GM12878 (cell line): Measurements from ENCODE around the gene SESN1. TPM values are rescaled to one million over a fixed set of nuclear protein-coding genes. Genes with fewer than 3 reads are reported as not detected.

Source experiments
- ATAC-seq: fragments of 200-7000 bp; cut with Tn5 transposase; 3 replicates; pipeline ENCODE4 v1.9.1; 2020; ENCODE audit warnings: mild to moderate bottlenecking, moderate library complexity
- BruUV-seq: library from RNA; stranded (reverse); fragments of 400-500 nt; replicated peaks from 2 replicates; lab custom pipeline; 2021; lab: Mats Ljungman, UMichigan
- CTCF ChIA-PET: fragments of 300-600 bp; sonication (Branson Sonifier 250); formaldehyde crosslinking; extraction: SDS; loops from one replicate; lab custom pipeline; 2021; ENCODE audit warnings: inconsistent platforms; lab: Yijun Ruan, JAX
- POLR2A ChIA-PET: fragments of 350-600 bp; formaldehyde crosslinking; extraction: SDS; loops from one replicate; lab custom pipeline; 2021; ENCODE audit warnings: inconsistent platforms; lab: Charles Lee
- RAD21 ChIA-PET: fragments of 300-600 bp; sonication (Branson Sonifier 250); formaldehyde crosslinking; loops from one replicate; lab custom pipeline; 2023; ENCODE audit warnings: antibody characterized with exemption; ENCODE audit not compliant: unreplicated experiment; lab: Charles Lee
- SMC1A ChIA-PET: fragments of 300-600 bp; sonication (Branson Sonifier 250); formaldehyde crosslinking; loops from one replicate; lab custom pipeline; 2023; ENCODE audit not compliant: unreplicated experiment, uncharacterized antibody; lab: Charles Lee
- DNase-seq: peaks from one replicate; pipeline ENCODE4 v3.0.0-alpha.2; 2011; ENCODE audit warnings: low read depth, low spot score
- FAIRE-seq: peaks from 3 replicates; lab custom pipeline; 2011; peaks lifted over from hg19 to GRCh38; lab: Jason Lieb, UNC
- H2AFZ ChIP-seq: 2 replicates; pipeline ENCODE4 v1.6.0; 2011; ENCODE audit warnings: low read depth, low read length, control low read depth; ENCODE audit not compliant: control insufficient read depth
- H3K27ac ChIP-seq: 2 replicates; pipeline ENCODE4 v1.5.1; 2011; ENCODE audit warnings: control low read depth; ENCODE audit not compliant: control insufficient read depth, insufficient read depth
- H3K27me3 ChIP-seq, 2 experiments: replicated peaks in 1 of 2; 2 replicates each; pipeline versions ENCODE4 v1.6.0 to v1.6.1; 2011; ENCODE audit warnings: low read length in 1 of 2; ENCODE audit not compliant: control insufficient read depth in 2 of 2, insufficient read depth in 2 of 2
- H3K36me3 ChIP-seq, 2 experiments: 2 replicates each; pipeline ENCODE4 v1.5.1; 2011; ENCODE audit warnings: low read length in 1 of 2; ENCODE audit not compliant: control insufficient read depth in 2 of 2, insufficient read depth in 2 of 2
- H3K4me1 ChIP-seq: 2 replicates; pipeline ENCODE4 v1.6.1; 2011; ENCODE audit warnings: mild to moderate bottlenecking, low read length, moderate library complexity, mixed read lengths; ENCODE audit not compliant: control insufficient read depth, insufficient read depth
- H3K4me2 ChIP-seq: 2 replicates; pipeline ENCODE4 v1.6.0; 2011; ENCODE audit warnings: control low read depth; ENCODE audit not compliant: control insufficient read depth, insufficient read depth
- H3K4me3 ChIP-seq: fragments of 200-600 bp; sonication (generic); 2 replicates; pipeline ENCODE4 v1.5.1; 2016
- H3K79me2 ChIP-seq: 2 replicates; pipeline ENCODE4 v1.6.0; 2011; ENCODE audit warnings: low read length; ENCODE audit not compliant: control insufficient read depth, insufficient read depth
- H3K9ac ChIP-seq: 2 replicates; pipeline ENCODE4 v1.8.0; 2011; ENCODE audit warnings: low read length, control low read depth, mixed read lengths; ENCODE audit not compliant: control insufficient read depth, insufficient read depth
- H3K9me3 ChIP-seq: replicated peaks from 3 replicates; pipeline ENCODE4 v1.5.1; 2011; ENCODE audit warnings: mild to moderate bottlenecking, low read length; ENCODE audit not compliant: control insufficient read depth, insufficient read depth
- H4K20me1 ChIP-seq: 2 replicates; pipeline ENCODE4 v1.6.0; 2011; ENCODE audit not compliant: control insufficient read depth, insufficient read depth
- GATAD2B ChIP-seq: fragments of 450-650 bp; conservative IDR thresholded peaks from 2 replicates; pipeline ENCODE4 v1.6.1; 2017; ENCODE audit warnings: low read depth, mild to moderate bottlenecking, moderate library complexity
- IKZF1 ChIP-seq: fragments of 450-650 bp; conservative IDR thresholded peaks from 2 replicates; pipeline ENCODE4 v1.6.1; 2017; ENCODE audit warnings: antibody characterized with exemption, mild to moderate bottlenecking
- MYB ChIP-seq: fragments of 150-350 bp; IDR thresholded peaks from 2 replicates; pipeline ENCODE4 v1.6.1; 2014; ENCODE audit warnings: mild to moderate bottlenecking, low read depth, low read length, borderline replicate concordance
- TBL1XR1 ChIP-seq: IDR thresholded peaks from 2 replicates; pipeline ENCODE4 v1.6.1; 2012; ENCODE audit warnings: low read depth, low read length, improper control_type of control experiment
- ZNF24 ChIP-seq: fragments of 450-650 bp; IDR thresholded peaks from 2 replicates; pipeline ENCODE4 v1.6.1; 2017; ENCODE audit warnings: antibody characterized with exemption, mild to moderate bottlenecking
- whole genome bisulfite sequencing: methylation state at CpG from one replicate; pipeline ENCODE4 v1.1.6; 2016; ENCODE audit warnings: low lambda C conversion rate; ENCODE audit not compliant: insufficient replicate concordance, insufficient coverage; ENCODE audit errors: missing lambda C conversion rate; 5-methylcytosine and 5-hydroxymethylcytosine counted together
- in situ Hi-C: fragments of 300-500 bp; cut with MboI; formaldehyde crosslinking; loops from 9 replicates; pipeline ENCODE4 v1.14.3; 2018; ENCODE audit warnings: mixed read lengths
- intact Hi-C: fragments of 100-400 bp; cut with micrococcal nuclease; formaldehyde crosslinking; loops from one replicate; pipeline ENCODE4 v1.14.2; 2022; ENCODE audit not compliant: unreplicated experiment
- polyA plus RNA-seq, 11 experiments: library from polyadenylated mRNA; depleted of rRNA in 4 of 11; unstranded in 6 of 11; stranded (reverse) in 5 of 11; fragments of >200 nt; fragmentation: Nextera tagmentation in 4 of 11; fragmentation: Illumina TruSeq in 1 of 11; extraction: Ambion mirVana in 4 of 11; extraction: Trizol in 1 of 11; gene quantifications; 1 replicate in 1 of 11; 2 replicates in 10 of 11; pipeline versions ENCODE4 v1.2.1 to v1.2.3, GENCODE V29; 2011 to 2016; ENCODE audit warnings: inconsistent platforms in 2 of 11, missing spikeins in 2 of 11, low read depth in 1 of 11
- total RNA-seq, 4 experiments: library from RNA; depleted of rRNA in 3 of 4; stranded (reverse); fragments of >200 nt in 3 of 4; fragmentation: Illumina TruSeq in 1 of 4; extraction: Trizol in 1 of 4; gene quantifications; 2 replicates each; pipeline versions ENCODE4 v1.2.1 to v1.2.3, GENCODE V29; 2013 to 2021
- TF ChIP-seq, protein P1 (sequence below): IDR thresholded peaks from 2 replicates; pipeline ENCODE4 v1.6.1; 2011; ENCODE audit warnings: low read depth, low read length, improper control_type of control experiment, borderline replicate concordance

SESN1 gene
- total and polyA plus RNA-seq, 10 of the 15 experiments (the other 5 are each of a cell fraction or from before 2014, with no cell fraction given): 1.3 to 13.0 (median 3.3) TPM

DNA sequence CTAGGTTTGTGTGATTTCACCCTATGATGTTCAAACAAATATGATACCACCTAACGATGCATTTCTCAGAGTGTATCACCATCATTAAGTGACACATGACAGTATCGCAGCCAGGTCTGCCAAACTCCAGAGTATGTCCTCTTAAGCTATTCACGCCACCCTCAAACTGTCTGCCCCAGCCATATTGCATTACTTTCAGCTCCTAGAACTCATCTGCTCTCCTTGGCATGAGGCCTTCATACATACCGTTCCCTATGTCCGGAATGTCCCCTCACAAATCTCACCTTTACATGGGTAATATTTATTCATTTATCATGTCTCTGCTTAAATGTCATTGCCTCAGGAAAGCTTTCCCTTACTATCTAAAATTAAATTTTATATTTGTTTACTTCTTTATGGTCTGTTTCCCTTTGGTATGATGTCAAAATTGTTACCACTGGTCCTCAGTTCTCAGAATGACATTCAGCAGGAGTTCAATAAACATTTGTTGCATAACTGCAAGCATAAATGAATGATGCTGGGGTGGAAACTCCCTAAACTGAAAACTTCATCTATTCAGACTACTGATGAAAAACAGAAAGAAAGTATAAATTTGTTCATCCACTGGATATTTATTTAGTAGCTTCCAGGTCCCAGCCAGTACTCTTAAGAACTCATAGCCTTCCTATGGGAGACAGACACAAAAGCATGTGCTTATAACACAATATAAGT is 3.2 kb downstream of the SESN1 start:
- no TSS peak for BruUV-seq
- FAIRE-seq: no peak
- WGBS: 96% methylated on average over 5 of the region's 5 CpGs
- H3K4me2 ChIP-seq: 0 out of 2 replicates have a peak overlapping the region, but pooled peaks have one; percentile 11
- no peaks in the 10 kb centered on the region for H3K27me3 ChIP-seq
- POLR2A ChIA-PET: interaction anchor here (0.5 to 0.6 kb wide), 2 partner anchors 12 to 32 kb away, joined by 3 read pairs; no protein-coding TSS in a partner anchor
- in situ Hi-C loops: no loop called here
- no peak overlapping the region for H3K9ac ChIP-seq
- no peak overlapping the region for H3K27ac ChIP-seq
- no peak for TF ChIP-seq TBL1XR1
- TF ChIP-seq, protein P1, sequence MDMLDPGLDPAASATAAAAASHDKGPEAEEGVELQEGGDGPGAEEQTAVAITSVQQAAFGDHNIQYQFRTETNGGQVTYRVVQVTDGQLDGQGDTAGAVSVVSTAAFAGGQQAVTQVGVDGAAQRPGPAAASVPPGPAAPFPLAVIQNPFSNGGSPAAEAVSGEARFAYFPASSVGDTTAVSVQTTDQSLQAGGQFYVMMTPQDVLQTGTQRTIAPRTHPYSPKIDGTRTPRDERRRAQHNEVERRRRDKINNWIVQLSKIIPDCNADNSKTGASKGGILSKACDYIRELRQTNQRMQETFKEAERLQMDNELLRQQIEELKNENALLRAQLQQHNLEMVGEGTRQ: no peak
- TF ChIP-seq MYB: no peak
- peak; percentile 79; the same call in 1 of the 2 replicates for TF ChIP-seq ZNF24
- no peak for TF ChIP-seq GATAD2B
- no peak for TF ChIP-seq IKZF1
- TF ChIP-seq, all 136 proteins: peak for 1
- Histone ChIP-seq H3K4me1 (no peaks in the 10 kb centered on the region), H3K79me2 (peaks cover 10% of the 10 kb centered on the region), H3K4me3 (no peak overlapping the region), H2AFZ (no peak overlapping the region), H3K9me3 (no peaks in the 10 kb centered on the region), H4K20me1 (no peaks in the 10 kb centered on the region), H3K36me3 (no peaks in the 10 kb centered on the region)
- intact Hi-C loops: no loop called here
- SMC1A ChIA-PET: interaction anchor here (0.6 to 2.6 kb wide), 2 partner anchors 12 to 1966 kb away, joined by 3 to 9 read pairs; no protein-coding TSS in a partner anchor
- no peak for DNase-seq
- CTCF ChIA-PET: interaction anchor here (0.8 to 8.5 kb wide), 3 partner anchors 15 to 292 kb away, joined by 3 to 38 read pairs (median 4); no protein-coding TSS in a partner anchor
- RAD21 ChIA-PET: no interaction called here
- ATAC-seq: no peak
